ENCODE results near the gene IL15. TPM values are rescaled to one million over a fixed set of nuclear protein-coding genes. Genes with fewer than 3 reads are reported as not detected.

The IL15 gene
- total and polyA plus RNA-seq, 2 experiments from 2014 or later: 5.8 to 7.6 TPM

GRCh38 chr4:141702472-141703182 lies 66.2 kb downstream of the IL15 start:
- DNase-seq: no peak
- Histone ChIP-seq H3K9me2 (ENCODE audit: insufficient read depth) (no peaks in the 10 kb centered on the region), H3K9me3 (ENCODE audit: low read depth) (no peaks in the 10 kb centered on the region), H3K9ac (no peak overlapping the region), H3K27me3 (replicated peaks; ENCODE audit: insufficient read depth) (no peaks in the 10 kb centered on the region), H3K4me2 (ENCODE audit: unreplicated experiment) (no peak overlapping the region), H3K4me1 (ENCODE audit: insufficient read depth) (no peaks in the 10 kb centered on the region), H4K20me1 (ENCODE audit: insufficient read depth) (no peaks in the 10 kb centered on the region), H3K27ac (no peak overlapping the region), H3F3A (ENCODE audit: insufficient read depth) (no peaks in the 10 kb centered on the region), H3K36me3 (ENCODE audit: low read depth) (0 out of 2 replicates have a peak, but pooled peaks cover 3% of the 10 kb centered on the region), H3K79me2 (ENCODE audit: insufficient read depth) (no peaks in the 10 kb centered on the region; the same call in 1 of the 2 replicates), H3K4me3 (no peak overlapping the region), H2AFZ (no peak overlapping the region)
- no peak for TF ChIP-seq EZH2 (IDR thresholded peaks at IDR 0.05; ENCODE audit: insufficient read depth, poor library complexity, severe bottlenecking)
- TF ChIP-seq EZH2phosphoT487 (IDR thresholded peaks at IDR 0.05; ENCODE audit: insufficient read depth, low read depth): no peak
- WGBS, 2 experiments (ENCODE audit: low coverage in 1 of 2, low lambda C conversion rate in 2 of 2, missing lambda C conversion rate in 2 of 2): 96% methylated on average over 3 of the region's 3 CpGs
- in situ Hi-C loops (cut with MboI): no loop called here

GRCh38 chr4:141703497-141703896 lies 67.1 kb downstream of the IL15 start:
- Histone ChIP-seq H3K9me2 (ENCODE audit: insufficient read depth) (no peaks in the 10 kb centered on the region), H3K79me2 (ENCODE audit: insufficient read depth) (peaks cover 5% of the 10 kb centered on the region; the same call in 1 of the 2 replicates), H3K36me3 (ENCODE audit: low read depth) (0 out of 2 replicates have a peak, but pooled peaks cover 3% of the 10 kb centered on the region), H3K4me3 (no peak overlapping the region), H3K9me3 (ENCODE audit: low read depth) (no peaks in the 10 kb centered on the region), H3F3A (ENCODE audit: insufficient read depth) (no peaks in the 10 kb centered on the region), H4K20me1 (ENCODE audit: insufficient read depth) (no peaks in the 10 kb centered on the region), H3K4me1 (ENCODE audit: insufficient read depth) (no peaks in the 10 kb centered on the region), H2AFZ (no peak overlapping the region), H3K9ac (no peak overlapping the region), H3K27me3 (replicated peaks; ENCODE audit: insufficient read depth) (no peaks in the 10 kb centered on the region), H3K27ac (no peak overlapping the region), H3K4me2 (ENCODE audit: unreplicated experiment) (no peak overlapping the region)
- in situ Hi-C loops (cut with MboI): no loop called here
- TF ChIP-seq EZH2 (IDR thresholded peaks at IDR 0.05; ENCODE audit: insufficient read depth, poor library complexity, severe bottlenecking) (no peak), EZH2phosphoT487 (IDR thresholded peaks at IDR 0.05; ENCODE audit: insufficient read depth, low read depth) (no peak)
- DNase-seq: no peak
- WGBS, 2 experiments (ENCODE audit: low coverage in 1 of 2, low lambda C conversion rate in 2 of 2, missing lambda C conversion rate in 2 of 2): 93 to 96% methylated on average over 2 of the region's 2 CpGs

- Histone ChIP-seq H3K4me3 (no peak overlapping the region), H3K27me3 (replicated peaks; ENCODE audit: insufficient read depth) (no peaks in the 10 kb centered on the region), H3K4me1 (ENCODE audit: insufficient read depth) (no peaks in the 10 kb centered on the region), H3K79me2 (ENCODE audit: insufficient read depth) (peaks cover 6% of the 10 kb centered on the region; the same call in 1 of the 2 replicates), H3K27ac (no peak overlapping the region), H3K9me3 (ENCODE audit: low read depth) (no peaks in the 10 kb centered on the region), H3K9ac (no peak overlapping the region), H3K4me2 (ENCODE audit: unreplicated experiment) (no peak overlapping the region), H3K9me2 (ENCODE audit: insufficient read depth) (no peaks in the 10 kb centered on the region), H4K20me1 (ENCODE audit: insufficient read depth) (no peaks in the 10 kb centered on the region), H3K36me3 (ENCODE audit: low read depth) (0 out of 2 replicates have a peak, but pooled peaks cover 3% of the 10 kb centered on the region), H3F3A (ENCODE audit: insufficient read depth) (no peaks in the 10 kb centered on the region), H2AFZ (no peak overlapping the region)
- WGBS, 2 experiments (ENCODE audit: low coverage in 1 of 2, low lambda C conversion rate in 2 of 2, missing lambda C conversion rate in 2 of 2): 96 to 99% methylated on average over 2 of the region's 2 CpGs
- in situ Hi-C loops (cut with MboI): no loop called here
- TF ChIP-seq EZH2phosphoT487 (IDR thresholded peaks at IDR 0.05; ENCODE audit: insufficient read depth, low read depth): no peak
- TF ChIP-seq EZH2 (IDR thresholded peaks at IDR 0.05; ENCODE audit: insufficient read depth, poor library complexity, severe bottlenecking): no peak
- no peak for DNase-seq
Measured at GRCh38 chr4:141705048-141705746, 68.8 kb downstream of the IL15 start.

- DNase-seq: no peak
- Histone ChIP-seq H3K79me2 (ENCODE audit: insufficient read depth) (peaks cover 6% of the 10 kb centered on the region; the same call in 1 of the 2 replicates), H3F3A (ENCODE audit: insufficient read depth) (no peaks in the 10 kb centered on the region), H3K9me3 (ENCODE audit: low read depth) (no peaks in the 10 kb centered on the region), H3K4me3 (no peak overlapping the region), H3K27ac (no peak overlapping the region), H3K4me1 (ENCODE audit: insufficient read depth) (peaks cover 4% of the 10 kb centered on the region; the same call in 1 of the 2 replicates), H4K20me1 (ENCODE audit: insufficient read depth) (no peaks in the 10 kb centered on the region), H3K4me2 (ENCODE audit: unreplicated experiment) (no peak overlapping the region), H3K27me3 (replicated peaks; ENCODE audit: insufficient read depth) (no peaks in the 10 kb centered on the region), H2AFZ (no peak overlapping the region), H3K36me3 (ENCODE audit: low read depth) (0 out of 2 replicates have a peak, but pooled peaks cover 3% of the 10 kb centered on the region), H3K9me2 (ENCODE audit: insufficient read depth) (no peaks in the 10 kb centered on the region), H3K9ac (no peak overlapping the region)
- in situ Hi-C loops (cut with MboI): no loop called here
- WGBS, 2 experiments (ENCODE audit: low coverage in 1 of 2, low lambda C conversion rate in 2 of 2, missing lambda C conversion rate in 2 of 2): 94 to 100% methylated on average over 1 of the region's 1 CpG
- TF ChIP-seq EZH2phosphoT487 (IDR thresholded peaks at IDR 0.05; ENCODE audit: insufficient read depth, low read depth) (no peak), EZH2 (IDR thresholded peaks at IDR 0.05; ENCODE audit: insufficient read depth, poor library complexity, severe bottlenecking) (no peak)
Measured at GRCh38 chr4:141705747-141706377, 69.5 kb downstream of the IL15 start.

All from GM23248 (cell line).